HepG2 (cell line): Measurements from ENCODE around the gene TGM2. TPM values are rescaled to one million over a fixed set of nuclear protein-coding genes. Genes with fewer than 3 reads are reported as not detected.

Experiments used
- HDAC2 ChIP-seq: sonication (generic); formaldehyde crosslinking; IDR thresholded peaks from 2 replicates; pipeline ENCODE4 v1.4.0; 2020; ENCODE audit warnings: missing genetic modification reagents
- KDM5B ChIP-seq: sonication (generic); formaldehyde crosslinking; IDR thresholded peaks from 2 replicates; pipeline ENCODE4 v1.4.0; 2020; ENCODE audit warnings: missing genetic modification reagents, mild to moderate bottlenecking, borderline replicate concordance
- MLXIP ChIP-seq: sonication (generic); formaldehyde crosslinking; IDR thresholded peaks from 2 replicates; pipeline ENCODE4 v1.9.0; 2021; ENCODE audit warnings: missing genetic modification reagents, borderline replicate concordance
- NFIC ChIP-seq: IDR thresholded peaks from 2 replicates; pipeline ENCODE4 v1.6.1; 2012; ENCODE audit warnings: mild to moderate bottlenecking, low read length, inconsistent platforms
- PPARG ChIP-seq: conservative IDR thresholded peaks from 2 replicates; pipeline ENCODE4 v1.6.1; 2016; ENCODE audit warnings: missing biosample characterization, missing genetic modification reagents
- SIX1 ChIP-seq: sonication (generic); formaldehyde crosslinking; IDR thresholded peaks from 2 replicates; pipeline ENCODE4 v1.4.0; 2020; ENCODE audit warnings: missing genetic modification reagents, borderline replicate concordance
- SP5 ChIP-seq: IDR thresholded peaks from 2 replicates; pipeline ENCODE4 v1.6.1; 2016; ENCODE audit warnings: low read depth, borderline replicate concordance
- TBP ChIP-seq: sonication (generic); formaldehyde crosslinking; IDR thresholded peaks from 2 replicates; pipeline ENCODE4 v1.5.0; 2020; ENCODE audit warnings: missing genetic modification reagents
- TBX2 ChIP-seq: sonication (generic); formaldehyde crosslinking; IDR thresholded peaks from 2 replicates; pipeline ENCODE4 v1.5.0; 2020; ENCODE audit warnings: missing genetic modification reagents, mild to moderate bottlenecking, borderline replicate concordance
- TFAP4 ChIP-seq: sonication (generic); IDR thresholded peaks from 2 replicates; pipeline ENCODE4 v1.6.1; 2016; ENCODE audit warnings: low read depth, borderline replicate concordance
- TGIF2 ChIP-seq: IDR thresholded peaks from 2 replicates; pipeline ENCODE4 v1.6.1; 2016; ENCODE audit warnings: control low read depth, missing compliant biosample characterization
- THAP11 ChIP-seq: IDR thresholded peaks from 2 replicates; pipeline ENCODE4 v1.6.1; 2016; ENCODE audit warnings: missing biosample characterization, missing genetic modification reagents
- TRAFD1 ChIP-seq: sonication (generic); formaldehyde crosslinking; IDR thresholded peaks from 2 replicates; pipeline ENCODE4 v1.5.1; 2020; ENCODE audit warnings: missing genetic modification reagents, mild to moderate bottlenecking, borderline replicate concordance
- ZBTB7B ChIP-seq: sonication (generic); formaldehyde crosslinking; IDR thresholded peaks from 2 replicates; pipeline ENCODE4 v1.4.0; 2020; ENCODE audit warnings: missing genetic modification reagents
- ZNF136 ChIP-seq: sonication (generic); formaldehyde crosslinking; IDR thresholded peaks from 2 replicates; pipeline ENCODE4 v1.8.1; 2022; ENCODE audit warnings: low read depth, mild to moderate bottlenecking, moderate library complexity, missing genetic modification reagents
- ZNF142 ChIP-seq: sonication (generic); formaldehyde crosslinking; IDR thresholded peaks from 2 replicates; pipeline ENCODE4 v1.4.0; 2020; ENCODE audit warnings: missing genetic modification reagents
- ZNF7 ChIP-seq: IDR thresholded peaks from 2 replicates; pipeline ENCODE4 v1.6.1; 2016; ENCODE audit warnings: missing biosample characterization, missing genetic modification reagents
- ZNF816 ChIP-seq: sonication (generic); formaldehyde crosslinking; IDR thresholded peaks from 2 replicates; pipeline ENCODE4 v1.8.0; 2022; ENCODE audit warnings: missing genetic modification reagents, mild to moderate bottlenecking, borderline replicate concordance
- ZNF878 ChIP-seq: sonication (generic); formaldehyde crosslinking; IDR thresholded peaks from 2 replicates; pipeline ENCODE4 v1.8.1; 2023; ENCODE audit warnings: mild to moderate bottlenecking, missing genetic modification reagents, moderate library complexity
- polyA plus RNA-seq, 8 experiments: library from polyadenylated mRNA; depleted of rRNA in 3 of 8; stranded (reverse) in 7 of 8; unstranded in 1 of 8; fragments of >200 nt; fragmentation: Illumina TruSeq in 4 of 8; extraction: Trizol in 4 of 8; gene quantifications; 2 replicates each; pipeline versions ENCODE4 v1.2.1 to v1.2.3, GENCODE V29; 2011 to 2016; ENCODE audit warnings: low read depth in 4 of 8, missing spikeins in 1 of 8, mixed read lengths in 1 of 8; ENCODE audit not compliant: insufficient read depth in 1 of 8
- total RNA-seq, 5 experiments: library from RNA; depleted of rRNA; stranded (reverse); fragments of >200 nt; fragmentation: Illumina TruSeq; extraction: Trizol; gene quantifications; 2 replicates each; pipeline ENCODE4 v1.2.3, GENCODE V29; 2016; ENCODE audit warnings: low read depth in 1 of 5

Gene TGM2
- total and polyA plus RNA-seq, 2 of the 13 experiments (the other 11 are each of a cell fraction or from before 2014, with no cell fraction given), result 4.2 to 46.4 TPM

GRCh38 chr20:38123021-38123587 is 42.0 kb downstream of the TGM2 start (continued):
- no peak for TF ChIP-seq MLXIP (CRISPR knock-in tag)
- TF ChIP-seq ZNF142 (CRISPR knock-in tag), result no peak
- peak; percentile 64; the same call in 1 of the 2 replicates for TF ChIP-seq THAP11 (CRISPR knock-in tag)
- no peak for TF ChIP-seq ZNF816 (CRISPR knock-in tag)
- peak; percentile 87; the same call in 1 of the 2 replicates for TF ChIP-seq ZNF878 (CRISPR knock-in tag)
- TF ChIP-seq TRAFD1 (CRISPR knock-in tag), result no peak
- peak; percentile 59; the same call in 1 of the 2 replicates for TF ChIP-seq TFAP4
- TF ChIP-seq NFIC, result no peak
- TF ChIP-seq ZBTB7B (CRISPR knock-in tag), result 0 out of 2 replicates have a peak, but pooled peaks have one; percentile 28
- TF ChIP-seq ZNF136, result no peak
- peak; percentile 57; the same call in 1 of the 2 replicates for TF ChIP-seq SIX1 (CRISPR knock-in tag)
- no peak for TF ChIP-seq TBP (CRISPR knock-in tag)
- 0 out of 2 replicates have a peak, but pooled peaks have one; percentile 25 for TF ChIP-seq PPARG (CRISPR knock-in tag)
- peak; percentile 54; the same call in 1 of the 2 replicates for TF ChIP-seq HDAC2 (CRISPR knock-in tag)
- no peak for TF ChIP-seq ZNF7 (CRISPR knock-in tag)
- no peak for TF ChIP-seq KDM5B
- no peak for TF ChIP-seq TGIF2 (CRISPR knock-in tag)
- peak; percentile 36; the same call in 1 of the 2 replicates for TF ChIP-seq SP5 (CRISPR knock-in tag)
- TF ChIP-seq TBX2, result no peak; the same call in 1 of the 2 replicates
